ENCODE data around the gene CEP131.

The CEP131 gene

GRCh38 chr17:81253358-81254131 lies 30.8 kb upstream of the CEP131 start:
- H3K4me3 ChIP-seq (ENCODE audit: low read depth, low read length) = no peak overlapping the region
- no peak overlapping the region for H3K27ac ChIP-seq (ENCODE audit: extremely low read depth, low read depth, low read length)
- peaks cover 0 to 56% of the 10 kb centered on the region in 2 experiments; a peak in 2 of 3 replicates for H3K36me3 ChIP-seq (ENCODE audit: control insufficient read depth in 2 of 2, insufficient read depth in 1 of 2, low read length in 2 of 2)
- CTCF ChIA-PET = interaction anchor here (0.6 to 3.4 kb wide), 31 partner anchors 8 to 367 kb away, joined by 3 to 28 read pairs (median 4); partner anchors contain the start of genes FAAP100, NDUFAF8 and TEPSIN
- POLR2A ChIA-PET = interaction anchor here (0.6 to 2.1 kb wide), 2 partner anchors 114 to 142 kb away, joined by 3 to 7 read pairs; partner anchors contain the start of gene BAHCC1
- H3K4me1 ChIP-seq (ENCODE audit: control insufficient read depth, insufficient read depth, low read length) = peaks cover 4% of the 10 kb centered on the region; the same call in 1 of the 2 replicates
- H3K9me3 ChIP-seq (ENCODE audit: control insufficient read depth, insufficient read depth, low read depth, low read length) = no peaks in the 10 kb centered on the region
- TF ChIP-seq, protein P1, sequence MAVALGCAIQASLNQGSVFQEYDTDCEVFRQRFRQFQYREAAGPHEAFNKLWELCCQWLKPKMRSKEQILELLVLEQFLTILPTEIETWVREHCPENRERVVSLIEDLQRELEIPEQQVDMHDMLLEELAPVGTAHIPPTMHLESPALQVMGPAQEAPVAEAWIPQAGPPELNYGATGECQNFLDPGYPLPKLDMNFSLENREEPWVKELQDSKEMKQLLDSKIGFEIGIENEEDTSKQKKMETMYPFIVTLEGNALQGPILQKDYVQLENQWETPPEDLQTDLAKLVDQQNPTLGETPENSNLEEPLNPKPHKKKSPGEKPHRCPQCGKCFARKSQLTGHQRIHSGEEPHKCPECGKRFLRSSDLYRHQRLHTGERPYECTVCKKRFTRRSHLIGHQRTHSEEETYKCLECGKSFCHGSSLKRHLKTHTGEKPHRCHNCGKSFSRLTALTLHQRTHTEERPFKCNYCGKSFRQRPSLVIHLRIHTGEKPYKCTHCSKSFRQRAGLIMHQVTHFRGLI (tag by site-specific recombination; IDR thresholded peaks at IDR 0.05) = no peak
- TF ChIP-seq ZFP37 (tag by site-specific recombination; IDR thresholded peaks at IDR 0.05) (no peak), ZSCAN30 (tag by site-specific recombination; IDR thresholded peaks at IDR 0.05) (no peak), ZNF747 (tag by site-specific recombination; IDR thresholded peaks at IDR 0.05) (0 out of 2 replicates have a peak, but pooled peaks have one; percentile 70), ZNF624 (tag by site-specific recombination; IDR thresholded peaks at IDR 0.05) (no peak), ZNF112 (tag by site-specific recombination; IDR thresholded peaks at IDR 0.05) (no peak), ZNF692 (tag by site-specific recombination; IDR thresholded peaks at IDR 0.05) (no peak), GFI1B (tag by site-specific recombination; IDR thresholded peaks at IDR 0.05) (no peak), ZIC2 (tag by site-specific recombination; IDR thresholded peaks at IDR 0.05) (no peak), WT1 (tag by site-specific recombination; IDR thresholded peaks at IDR 0.05) (0 out of 2 replicates have a peak, but pooled peaks have one; percentile 48), REST (tag by site-specific recombination; IDR thresholded peaks at IDR 0.05) (no peak), ZNF544 (tag by site-specific recombination; IDR thresholded peaks at IDR 0.05) (no peak), ZNF391 (tag by site-specific recombination; IDR thresholded peaks at IDR 0.05; ENCODE audit: borderline replicate concordance, low read depth) (peak; percentile 95), BCL6B (tag by site-specific recombination; IDR thresholded peaks at IDR 0.05) (no peak; the same call in 1 of the 2 replicates), ZFP69B (tag by site-specific recombination; IDR thresholded peaks at IDR 0.05) (peak; percentile 78; the same call in 1 of the 2 replicates), PRDM4 (tag by site-specific recombination; IDR thresholded peaks at IDR 0.05) (peak; percentile 51; the same call in 1 of the 2 replicates), ZNF362 (tag by site-specific recombination; IDR thresholded peaks at IDR 0.05) (no peak), GLI4 (tag by site-specific recombination; IDR thresholded peaks at IDR 0.05) (peak; percentile 91), ZNF155 (tag by site-specific recombination; IDR thresholded peaks at IDR 0.05) (peak; percentile 82; the same call in 1 of the 2 replicates)
- TF ChIP-seq, protein P2, sequence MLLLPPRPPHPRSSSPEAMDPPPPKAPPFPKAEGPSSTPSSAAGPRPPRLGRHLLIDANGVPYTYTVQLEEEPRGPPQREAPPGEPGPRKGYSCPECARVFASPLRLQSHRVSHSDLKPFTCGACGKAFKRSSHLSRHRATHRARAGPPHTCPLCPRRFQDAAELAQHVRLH (tag by site-specific recombination; IDR thresholded peaks at IDR 0.05) = peak; percentile 98
- TF ChIP-seq, protein P3, sequence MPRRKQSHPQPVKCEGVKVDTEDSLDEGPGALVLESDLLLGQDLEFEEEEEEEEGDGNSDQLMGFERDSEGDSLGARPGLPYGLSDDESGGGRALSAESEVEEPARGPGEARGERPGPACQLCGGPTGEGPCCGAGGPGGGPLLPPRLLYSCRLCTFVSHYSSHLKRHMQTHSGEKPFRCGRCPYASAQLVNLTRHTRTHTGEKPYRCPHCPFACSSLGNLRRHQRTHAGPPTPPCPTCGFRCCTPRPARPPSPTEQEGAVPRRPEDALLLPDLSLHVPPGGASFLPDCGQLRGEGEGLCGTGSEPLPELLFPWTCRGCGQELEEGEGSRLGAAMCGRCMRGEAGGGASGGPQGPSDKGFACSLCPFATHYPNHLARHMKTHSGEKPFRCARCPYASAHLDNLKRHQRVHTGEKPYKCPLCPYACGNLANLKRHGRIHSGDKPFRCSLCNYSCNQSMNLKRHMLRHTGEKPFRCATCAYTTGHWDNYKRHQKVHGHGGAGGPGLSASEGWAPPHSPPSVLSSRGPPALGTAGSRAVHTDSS (tag by site-specific recombination; IDR thresholded peaks at IDR 0.05) = peak; percentile 100
